Activated CD4-positive, alpha-beta T cell treated with anti-CD3 and anti-CD28 coated beads, Interleukin-2, amount 10 ng/mL, durations not matched to agents 7 days and 5 days (primary cell): Measurements from ENCODE around the gene SPRING1. TPM values are rescaled to one million over a fixed set of nuclear protein-coding genes. Genes with fewer than 3 reads are reported as not detected.

Source experiments
- CTCF ChIA-PET: fragments of 350-600 bp; sonication (Branson Sonifier 250); formaldehyde crosslinking; loops from one replicate; lab custom pipeline; 2021; ENCODE audit warnings: antibody characterized with exemption; lab: Charles Lee
- POLR2A ChIA-PET: fragments of 350-600 bp; sonication (Branson Sonifier 250); formaldehyde crosslinking; loops from one replicate; lab custom pipeline; 2021; ENCODE audit warnings: antibody characterized with exemption; lab: Charles Lee
- DNase-seq: peaks from one replicate; pipeline ENCODE4 v3.0.0-alpha.2; 2020
- H3K27ac Mint-ChIP-seq: one replicate; pipeline ENCODE4 v1.8.0; 2021; ENCODE audit warnings: mild to moderate bottlenecking, moderate library complexity, mixed read lengths
- H3K27me3 Mint-ChIP-seq: one replicate; pipeline ENCODE4 v1.8.0; 2021; ENCODE audit warnings: mixed read lengths
- H3K36me3 Mint-ChIP-seq: one replicate; pipeline ENCODE4 v1.8.0; 2021; ENCODE audit warnings: low read depth, mixed read lengths
- H3K4me1 Mint-ChIP-seq: one replicate; pipeline ENCODE4 v1.8.0; 2021; ENCODE audit warnings: mixed read lengths
- H3K4me3 Mint-ChIP-seq: one replicate; pipeline ENCODE4 v1.8.0; 2021; ENCODE audit warnings: mild to moderate bottlenecking, moderate library complexity, mixed read lengths
- H3K9me3 Mint-ChIP-seq: one replicate; pipeline ENCODE4 v1.8.0; 2021; ENCODE audit warnings: mixed read lengths
- total RNA-seq, 2 experiments: library from RNA; stranded (reverse); gene quantifications; one replicate each; pipeline ENCODE4 v1.2.3, GENCODE V29; 2021

The SPRING1 gene
- total RNA-seq, 2 experiments from 2014 or later, result 28.8 to 31.7 TPM

DNA sequence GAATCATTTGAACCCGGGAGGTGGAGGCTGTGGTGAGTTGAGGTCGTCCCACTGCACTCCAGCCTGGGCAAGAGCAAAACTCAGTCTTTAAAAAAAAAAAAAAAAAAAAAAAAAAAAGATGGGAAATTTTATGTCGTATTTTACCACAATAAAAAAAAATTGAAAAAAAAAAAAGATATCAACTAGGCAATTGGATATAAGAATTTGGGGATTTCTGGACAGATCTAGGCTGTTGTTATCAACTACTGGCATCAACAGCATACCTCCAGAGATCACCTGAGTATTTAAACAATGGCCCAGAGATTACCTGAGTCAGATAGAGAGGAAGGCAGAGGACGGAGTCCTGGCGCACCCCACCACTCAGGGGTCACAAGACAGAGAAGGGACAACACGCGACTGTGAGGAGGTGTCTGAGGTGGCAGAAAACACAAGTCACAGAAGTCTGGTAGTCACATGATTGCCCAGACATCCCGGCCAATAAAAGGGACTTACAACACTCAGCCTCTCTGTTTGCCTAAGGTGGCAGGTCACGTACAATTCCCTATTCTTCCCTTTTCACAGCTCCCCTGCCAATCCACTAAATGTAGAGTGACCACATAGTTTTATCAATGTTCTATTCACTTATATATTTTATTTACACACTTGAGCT lies 1.8 kb downstream of the SPRING1 start:
- Mint-ChIP-seq H3K4me1 (peaks cover 37% of the 10 kb centered on the region), H3K9me3 (no peaks in the 10 kb centered on the region), H3K27me3 (no peaks in the 10 kb centered on the region), H3K4me3 (peak overlapping the region; percentile 83), H3K27ac (peak overlapping the region; percentile 31), H3K36me3 (peaks cover 16% of the 10 kb centered on the region)
- POLR2A ChIA-PET, result no interaction called here
- no peak for DNase-seq
- CTCF ChIA-PET, result interaction anchor here (1.2 kb wide), 2 partner anchors 9 to 14 kb away, joined by 3 read pairs; no protein-coding TSS in a partner anchor

GRCh38 chr12:116735084-116735483 lies 2.8 kb downstream of the SPRING1 start:
- ChIA-PET CTCF (no interaction called here), POLR2A (no interaction called here)
- Mint-ChIP-seq H3K4me1 (peaks cover 37% of the 10 kb centered on the region), H3K36me3 (peaks cover 16% of the 10 kb centered on the region), H3K4me3 (peak overlapping the region; percentile 11), H3K9me3 (no peaks in the 10 kb centered on the region), H3K27ac (no peak overlapping the region), H3K27me3 (no peaks in the 10 kb centered on the region)
- DNase-seq, result no peak

- Mint-ChIP-seq H3K4me1 (peaks cover 35% of the 10 kb centered on the region), H3K27me3 (no peaks in the 10 kb centered on the region), H3K36me3 (peaks cover 16% of the 10 kb centered on the region), H3K27ac (no peak overlapping the region), H3K9me3 (no peaks in the 10 kb centered on the region), H3K4me3 (peak overlapping the region; percentile 6)
- CTCF ChIA-PET, result interaction anchor here (1.1 kb wide), 1 partner anchor 15 kb away, joined by 3 read pairs; no protein-coding TSS in a partner anchor
- POLR2A ChIA-PET, result no interaction called here
- DNase-seq, result no peak
These were observed 3.6 kb downstream of the SPRING1 start for GRCh38 chr12:116734156-116734768.

- Mint-ChIP-seq H3K9me3 (no peaks in the 10 kb centered on the region), H3K27ac (no peak overlapping the region), H3K4me1 (peaks cover 23% of the 10 kb centered on the region), H3K4me3 (no peak overlapping the region), H3K36me3 (peaks cover 16% of the 10 kb centered on the region), H3K27me3 (no peaks in the 10 kb centered on the region)
- ChIA-PET CTCF (no interaction called here), POLR2A (no interaction called here)
- no peak for DNase-seq
These were observed 6.1 kb downstream of the SPRING1 start for GRCh38 chr12:116731801-116732200.

GRCh38 chr12:116727891-116728290 lies 10.0 kb downstream of the SPRING1 start:
- H3K4me1 Mint-ChIP-seq, result peaks cover 5% of the 10 kb centered on the region
- no peaks in the 10 kb centered on the region for H3K9me3 Mint-ChIP-seq
- POLR2A ChIA-PET, result no interaction called here
- no peak overlapping the region for H3K4me3 Mint-ChIP-seq
- peaks cover 3% of the 10 kb centered on the region for H3K36me3 Mint-ChIP-seq
- DNase-seq, result no peak
- no peak overlapping the region for H3K27ac Mint-ChIP-seq
- no peaks in the 10 kb centered on the region for H3K27me3 Mint-ChIP-seq
- CTCF ChIA-PET, result interaction anchor here (0.8 to 1.2 kb wide), 2 partner anchors 9 to 56 kb away, joined by 3 read pairs; no protein-coding TSS in a partner anchor

DNA sequence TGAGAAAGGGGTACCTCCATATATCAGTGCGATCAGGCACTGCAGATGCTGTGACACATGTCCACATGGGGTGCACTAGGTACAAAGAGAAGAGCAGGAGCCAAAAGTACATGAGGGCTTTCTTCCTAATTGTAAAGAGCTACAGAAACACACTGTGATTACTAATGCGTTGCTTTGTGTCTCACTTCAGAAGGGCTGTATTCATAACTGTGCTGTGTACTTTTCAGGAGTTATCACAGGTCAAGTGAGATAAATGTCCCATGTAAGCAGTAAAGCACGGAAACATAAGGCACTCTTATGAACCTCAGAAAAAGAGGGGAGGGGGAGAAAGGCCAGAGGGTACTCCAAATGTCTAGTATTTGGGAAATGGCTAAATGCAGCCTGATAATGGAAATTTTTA lies 10.6 kb downstream of the SPRING1 start:
- no peak overlapping the region for H3K27ac Mint-ChIP-seq
- no peaks in the 10 kb centered on the region for H3K27me3 Mint-ChIP-seq
- peaks cover 7% of the 10 kb centered on the region for H3K36me3 Mint-ChIP-seq
- no peak overlapping the region for H3K4me3 Mint-ChIP-seq
- POLR2A ChIA-PET, result no interaction called here
- CTCF ChIA-PET, result interaction anchor here (0.7 to 1.4 kb wide), 4 partner anchors 9 to 57 kb away, joined by 3 to 4 read pairs (median 3); no protein-coding TSS in a partner anchor
- H3K4me1 Mint-ChIP-seq, result peaks cover 8% of the 10 kb centered on the region
- no peaks in the 10 kb centered on the region for H3K9me3 Mint-ChIP-seq
- no peak for DNase-seq

- Mint-ChIP-seq H3K4me3 (no peak overlapping the region), H3K4me1 (peaks cover 8% of the 10 kb centered on the region), H3K27me3 (no peaks in the 10 kb centered on the region), H3K9me3 (no peaks in the 10 kb centered on the region), H3K36me3 (peaks cover 11% of the 10 kb centered on the region), H3K27ac (no peak overlapping the region)
- DNase-seq, result no peak
- ChIA-PET POLR2A (no interaction called here), CTCF (interaction anchor here (0.7 to 1.4 kb wide), 3 partner anchors 18 to 57 kb away, joined by 3 to 4 read pairs (median 3); no protein-coding TSS in a partner anchor)
These were observed 11.2 kb downstream of the SPRING1 start for GRCh38 chr12:116726694-116727093.

DNA sequence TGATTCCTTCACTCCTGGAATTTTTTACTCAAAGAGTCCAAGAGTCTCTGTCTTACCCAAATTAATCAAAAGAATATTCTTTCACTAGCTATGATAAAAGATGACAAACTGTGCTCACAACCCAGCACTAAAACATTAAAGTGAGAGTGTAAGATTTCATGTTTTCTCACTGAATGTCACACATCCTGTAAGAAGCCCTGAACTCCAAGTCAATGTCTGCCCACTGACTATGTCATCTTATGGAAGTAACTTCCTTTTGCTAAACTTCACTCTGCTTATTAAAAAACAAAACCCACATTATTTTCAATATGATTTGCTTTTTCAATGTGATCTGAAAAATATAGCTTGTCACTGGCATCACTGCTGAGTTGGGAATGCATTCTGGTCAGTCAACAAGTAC lies 15.6 kb downstream of the SPRING1 start:
- H3K27me3 Mint-ChIP-seq, result no peaks in the 10 kb centered on the region
- H3K4me3 Mint-ChIP-seq, result no peak overlapping the region
- H3K9me3 Mint-ChIP-seq, result no peaks in the 10 kb centered on the region
- ChIA-PET POLR2A (no interaction called here), CTCF (interaction anchor here (0.8 to 2.0 kb wide), 4 partner anchors 13 to 64 kb away, joined by 3 to 7 read pairs (median 4); no protein-coding TSS in a partner anchor)
- no peak overlapping the region for H3K27ac Mint-ChIP-seq
- DNase-seq, result no peak
- H3K4me1 Mint-ChIP-seq, result peaks cover 13% of the 10 kb centered on the region
- H3K36me3 Mint-ChIP-seq, result peaks cover 21% of the 10 kb centered on the region

DNA sequence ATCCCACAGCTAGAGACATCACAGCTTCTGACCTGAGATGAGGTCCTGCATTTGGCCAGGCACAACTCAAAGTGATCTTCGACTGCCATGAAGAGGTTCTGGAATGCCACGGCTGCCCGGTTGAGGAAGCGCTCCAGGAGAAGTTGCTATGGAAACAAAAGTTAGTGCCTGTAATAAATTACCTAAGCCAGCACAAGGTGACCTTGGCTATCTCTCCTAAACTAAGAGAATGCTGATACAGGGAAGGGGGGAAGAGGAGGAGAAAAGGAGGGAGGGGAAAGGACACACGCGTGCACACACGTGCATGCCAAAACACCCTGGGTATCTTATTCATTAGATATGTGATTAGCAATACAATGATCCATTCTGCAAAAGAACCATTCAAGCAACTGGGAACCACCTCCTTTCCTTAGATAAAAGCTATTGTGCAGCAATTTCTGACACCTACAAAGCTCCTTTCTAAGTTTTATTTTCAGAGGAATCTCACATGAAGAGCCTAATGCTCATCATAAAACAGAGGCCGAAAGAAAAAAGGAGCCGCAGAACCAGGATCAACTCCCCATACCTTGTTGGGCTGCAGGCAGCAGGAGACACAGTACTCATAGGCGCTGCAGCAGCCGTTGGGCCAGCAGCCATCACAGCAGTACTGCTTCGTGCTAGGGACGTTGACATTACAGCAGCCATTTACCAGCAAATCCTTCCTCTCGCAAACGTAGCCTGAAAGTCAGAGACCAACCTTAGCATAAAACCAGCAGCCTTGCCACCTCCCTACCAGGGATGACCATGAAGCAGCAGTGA lies 17.9 kb downstream of the SPRING1 start:
- Mint-ChIP-seq H3K4me3 (no peak overlapping the region), H3K27ac (no peak overlapping the region), H3K9me3 (no peaks in the 10 kb centered on the region), H3K36me3 (peaks cover 27% of the 10 kb centered on the region), H3K4me1 (peaks cover 13% of the 10 kb centered on the region), H3K27me3 (no peaks in the 10 kb centered on the region)
- no peak for DNase-seq
- CTCF ChIA-PET, result interaction anchor here (0.6 to 2.2 kb wide), 4 partner anchors 10 to 559 kb away, joined by 3 to 8 read pairs (median 3); no protein-coding TSS in a partner anchor
- POLR2A ChIA-PET, result no interaction called here

DNA sequence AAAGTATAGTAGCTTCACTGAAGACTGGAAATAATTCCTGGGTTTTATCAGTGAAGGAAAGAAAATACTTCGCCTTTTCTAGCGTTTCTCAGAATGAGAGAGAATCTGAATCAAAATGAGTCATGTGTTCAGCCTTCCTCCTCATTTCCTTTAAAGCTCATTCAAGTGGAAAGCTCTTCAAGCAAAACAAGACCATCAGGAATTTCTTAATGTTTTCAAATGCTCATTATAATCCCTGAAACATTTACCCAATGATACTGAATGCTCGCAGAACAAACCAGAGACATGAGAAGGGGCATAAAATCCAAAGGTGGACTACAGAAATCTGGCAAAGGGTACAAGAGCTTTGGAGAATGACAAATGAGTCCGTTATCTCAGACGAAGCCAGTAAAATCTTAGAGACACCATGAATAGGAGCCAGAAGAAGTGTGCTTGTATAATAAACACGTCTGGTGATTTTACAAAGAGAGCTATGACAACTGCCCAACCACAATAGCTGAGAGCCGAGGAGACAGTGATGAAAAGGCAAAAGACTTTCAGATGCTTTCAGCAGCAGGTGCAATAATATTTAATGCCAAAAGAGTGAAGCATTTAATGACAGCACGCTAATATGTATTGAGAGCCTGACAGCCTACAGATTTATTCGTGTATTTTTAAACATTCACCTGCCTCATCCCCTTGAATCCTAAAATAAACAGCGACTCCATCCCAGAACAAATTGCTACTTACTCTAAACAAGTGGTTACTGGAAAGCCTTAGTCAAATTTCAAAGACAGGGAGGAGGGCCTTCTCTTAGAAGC lies 19.0 kb downstream of the SPRING1 start:
- POLR2A ChIA-PET, result no interaction called here
- Mint-ChIP-seq H3K36me3 (peaks cover 27% of the 10 kb centered on the region), H3K4me3 (no peak overlapping the region)

DNA sequence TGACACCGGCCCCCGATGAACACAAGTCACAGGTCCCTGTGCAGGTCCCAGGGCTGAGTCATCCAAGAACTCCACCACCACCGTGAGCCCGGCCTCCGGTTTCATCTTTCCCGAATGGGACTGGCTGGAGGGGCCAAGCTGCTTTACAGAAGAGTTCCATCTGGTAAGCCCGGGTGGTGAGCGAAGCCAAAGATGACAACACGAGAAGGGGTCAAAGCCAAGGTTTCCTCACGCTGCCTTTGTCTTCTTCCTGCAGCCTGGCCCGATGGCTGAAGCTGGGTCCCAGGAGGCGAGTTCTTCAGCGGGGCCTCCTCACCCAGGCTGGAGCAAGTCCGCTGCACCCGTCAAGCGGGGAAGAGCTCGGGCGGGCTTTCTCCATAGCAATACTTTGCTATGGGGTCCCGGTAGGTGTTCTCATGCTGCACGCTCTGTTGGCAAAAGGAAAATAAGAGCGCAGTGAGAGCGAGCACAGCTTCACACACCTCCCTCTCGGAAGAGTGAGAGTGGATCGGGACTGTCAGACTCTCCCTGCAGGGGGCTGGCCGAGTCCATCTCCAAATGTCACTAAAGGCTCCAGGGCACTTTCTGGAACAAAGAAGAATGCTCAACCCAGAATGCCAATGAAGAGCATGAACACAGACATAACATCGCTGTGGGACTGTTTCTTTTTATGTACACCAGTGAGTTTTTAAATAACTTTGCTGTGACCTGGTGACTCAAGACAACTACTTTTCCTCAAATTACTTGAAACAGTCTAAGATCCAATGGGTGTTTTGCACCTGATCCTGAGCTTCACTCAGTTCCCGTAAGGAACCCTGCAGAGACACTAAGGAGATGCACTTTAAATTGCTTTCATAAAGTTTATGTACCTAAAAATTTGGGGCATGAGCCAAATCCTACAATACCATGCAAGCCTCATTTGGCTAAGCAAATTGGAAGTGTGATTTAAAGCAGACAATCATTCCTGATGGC lies 20.1 kb downstream of the SPRING1 start:
- no peaks in the 10 kb centered on the region for H3K27me3 Mint-ChIP-seq
- H3K27ac Mint-ChIP-seq, result no peak overlapping the region
- H3K4me3 Mint-ChIP-seq, result no peak overlapping the region
- H3K4me1 Mint-ChIP-seq, result peaks cover 10% of the 10 kb centered on the region
- no peak for DNase-seq
- ChIA-PET CTCF (interaction anchor here (2.2 kb wide), 1 partner anchor 8 kb away, joined by 8 read pairs; no protein-coding TSS in a partner anchor), POLR2A (no interaction called here)
- H3K9me3 Mint-ChIP-seq, result no peaks in the 10 kb centered on the region
- peaks cover 25% of the 10 kb centered on the region for H3K36me3 Mint-ChIP-seq

More for the DNA sequence above, 19.0 kb downstream of the SPRING1 start:
- Mint-ChIP-seq H3K27ac (no peak overlapping the region), H3K9me3 (no peaks in the 10 kb centered on the region), H3K4me1 (peaks cover 13% of the 10 kb centered on the region), H3K27me3 (no peaks in the 10 kb centered on the region)
- CTCF ChIA-PET, result interaction anchor here (1.5 to 2.2 kb wide), 2 partner anchors 9 to 15 kb away, joined by 3 to 8 read pairs; no protein-coding TSS in a partner anchor
- DNase-seq, result no peak
